LNCaP clone FGC (cell line): Measurements from ENCODE around the gene FNDC7.
A peak's percentile ranks its signal among the peaks of the same experiment; 100 is the strongest.

Experiments used
- DNase-seq: peaks from one replicate; pipeline ENCODE4 v3.0.0-alpha.2; 2011; ENCODE audit warnings: low read depth
- H3K4me3 ChIP-seq: 2 replicates; pipeline ENCODE4 v1.5.1; 2011; ENCODE audit warnings: mild to moderate bottlenecking, low read depth, low read length, control low read depth
- TF ChIP-seq, protein P1 (sequence below): IDR thresholded peaks from 2 replicates; pipeline ENCODE4 v1.5.1; 2012; ENCODE audit warnings: mild to moderate bottlenecking; ENCODE audit not compliant: control insufficient read depth, insufficient read depth; ENCODE audit errors: extremely low read depth

FNDC7 gene

DNA sequence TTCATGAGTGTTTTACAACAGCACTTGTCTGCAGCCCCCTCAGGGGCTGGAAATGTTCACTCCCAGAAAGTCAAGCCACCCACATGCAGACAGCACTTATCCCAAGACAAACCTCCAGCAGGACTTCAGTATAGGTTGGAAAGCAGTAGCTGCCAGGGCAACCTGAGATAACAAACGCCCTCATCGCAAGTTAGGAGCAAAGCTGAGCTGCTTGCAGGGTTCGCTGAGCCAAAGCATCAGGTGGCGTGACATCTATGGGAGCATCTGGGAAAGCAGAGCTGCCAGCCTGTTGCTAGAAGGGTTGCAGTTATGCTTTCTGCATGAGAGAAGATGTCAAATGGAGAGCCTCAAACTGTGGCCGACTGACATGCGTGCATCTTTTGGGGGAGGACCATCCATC is 29.5 kb downstream of the FNDC7 start:
- DNase-seq: no peak
- TF ChIP-seq, protein P1, sequence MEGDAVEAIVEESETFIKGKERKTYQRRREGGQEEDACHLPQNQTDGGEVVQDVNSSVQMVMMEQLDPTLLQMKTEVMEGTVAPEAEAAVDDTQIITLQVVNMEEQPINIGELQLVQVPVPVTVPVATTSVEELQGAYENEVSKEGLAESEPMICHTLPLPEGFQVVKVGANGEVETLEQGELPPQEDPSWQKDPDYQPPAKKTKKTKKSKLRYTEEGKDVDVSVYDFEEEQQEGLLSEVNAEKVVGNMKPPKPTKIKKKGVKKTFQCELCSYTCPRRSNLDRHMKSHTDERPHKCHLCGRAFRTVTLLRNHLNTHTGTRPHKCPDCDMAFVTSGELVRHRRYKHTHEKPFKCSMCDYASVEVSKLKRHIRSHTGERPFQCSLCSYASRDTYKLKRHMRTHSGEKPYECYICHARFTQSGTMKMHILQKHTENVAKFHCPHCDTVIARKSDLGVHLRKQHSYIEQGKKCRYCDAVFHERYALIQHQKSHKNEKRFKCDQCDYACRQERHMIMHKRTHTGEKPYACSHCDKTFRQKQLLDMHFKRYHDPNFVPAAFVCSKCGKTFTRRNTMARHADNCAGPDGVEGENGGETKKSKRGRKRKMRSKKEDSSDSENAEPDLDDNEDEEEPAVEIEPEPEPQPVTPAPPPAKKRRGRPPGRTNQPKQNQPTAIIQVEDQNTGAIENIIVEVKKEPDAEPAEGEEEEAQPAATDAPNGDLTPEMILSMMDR: no peak
- H3K4me3 ChIP-seq: no peak overlapping the region

- TF ChIP-seq, protein P1: no peak
- no peak overlapping the region for H3K4me3 ChIP-seq
- DNase-seq: no peak
These were observed 33.3 kb downstream of the FNDC7 start for GRCh38 chr1:108745980-108746381.

DNA sequence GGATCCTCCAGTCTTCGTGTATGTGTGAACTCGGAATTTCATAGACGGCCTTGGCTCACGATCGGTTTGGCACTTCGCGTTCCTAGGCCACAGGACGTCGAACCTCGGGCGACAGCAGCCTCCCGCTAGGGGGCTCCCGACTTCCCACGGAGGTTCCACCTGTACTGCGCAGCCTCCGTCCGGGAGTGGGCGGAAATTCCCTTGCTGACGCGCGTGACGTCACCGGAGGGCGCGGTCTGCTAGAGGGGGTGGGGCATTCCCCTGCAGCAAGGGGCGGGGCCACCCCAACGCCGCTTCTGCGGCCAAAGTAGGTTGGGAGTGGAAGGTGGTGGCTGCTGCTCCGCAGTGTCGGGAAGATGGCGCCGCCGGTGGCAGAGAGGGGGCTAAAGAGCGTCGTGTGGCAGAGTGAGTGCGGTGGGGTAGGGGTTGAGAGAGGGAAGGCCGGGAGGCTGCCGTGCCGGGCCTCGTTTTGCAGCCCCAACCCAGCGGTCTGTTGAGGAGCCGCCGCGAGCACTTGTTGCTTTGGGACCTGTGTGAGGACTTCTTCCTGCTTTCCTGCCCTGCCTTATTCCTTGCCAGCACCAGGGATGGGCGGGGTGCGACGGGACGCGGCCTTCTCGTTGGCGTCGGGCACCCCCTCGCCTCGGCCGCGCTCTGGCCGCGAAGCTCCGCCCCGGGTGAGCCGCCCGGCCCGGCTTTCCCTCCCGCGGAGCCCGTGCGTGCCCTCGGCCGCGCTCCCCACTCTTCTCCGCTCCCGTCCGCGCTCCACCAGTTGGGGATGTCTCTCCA is 33.9 kb downstream of the FNDC7 start, which contains the start of gene STXBP3:
TSS of gene STXBP3 (plus strand) at position 293 of the 789 bp plus-strand sequence. CDS start at position 357, 64 bp downstream.
- peak within 1 kb of the TSS; percentile 88 for H3K4me3 ChIP-seq
- DNase-seq: peak; percentile 93
- TF ChIP-seq, protein P1: peak; percentile 89

GRCh38 chr1:108747171-108747850 is 34.6 kb downstream of the FNDC7 start:
- peak; percentile 63 for DNase-seq
- peak overlapping the region; percentile 88 for H3K4me3 ChIP-seq
- TF ChIP-seq, protein P1: no peak

- H3K4me3 ChIP-seq: peak overlapping the region; percentile 88
- TF ChIP-seq, protein P1: no peak
- no peak for DNase-seq
These were observed 35.2 kb downstream of the FNDC7 start for GRCh38 chr1:108747898-108748297.

DNA sequence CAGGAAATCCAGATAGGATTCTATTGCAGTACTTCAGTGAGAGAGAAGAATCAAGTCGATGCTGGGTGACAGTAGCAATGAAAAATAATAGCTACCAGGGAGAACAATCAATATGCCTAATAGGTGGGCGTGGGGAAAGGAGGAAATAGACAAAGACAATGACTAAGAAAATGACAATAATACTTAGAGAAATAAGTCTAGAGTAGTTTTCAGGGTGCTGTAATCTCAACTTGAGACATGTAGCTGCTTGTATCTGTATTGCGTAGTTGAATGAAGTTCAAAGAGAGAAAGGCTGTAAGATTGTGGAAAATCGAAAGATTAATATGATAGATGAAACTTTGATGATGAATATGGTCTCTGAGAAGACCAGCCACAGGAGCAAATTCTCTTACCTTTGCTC is 36.4 kb downstream of the FNDC7 start:
- no peak for DNase-seq
- H3K4me3 ChIP-seq: no peak overlapping the region
- TF ChIP-seq, protein P1: no peak
